Pulmonary artery endothelial cell (primary cell): ENCODE results near the gene LCT. TPM values are rescaled to one million over a fixed set of nuclear protein-coding genes. Genes with fewer than 3 reads are reported as not detected.
A peak's percentile ranks its signal among the peaks of the same experiment; 100 is the strongest.
"Not testable (repeated sequence)": the region's sequence is repeated elsewhere in the genome, so short reads cannot be mapped to it uniquely, and the experiment has no call there.

Experiments used
- DNase-seq: peaks from one replicate; pipeline ENCODE4 v3.0.0-alpha.2; 2011; ENCODE audit warnings: low read depth, low spot score
- total RNA-seq: library from RNA; depleted of rRNA; stranded (reverse); fragments of >200 nt; gene quantifications from 2 replicates; pipeline ENCODE4 v1.2.3, GENCODE V29; 2014

The LCT gene
- total RNA-seq, result not detected in 2 replicates

DNA sequence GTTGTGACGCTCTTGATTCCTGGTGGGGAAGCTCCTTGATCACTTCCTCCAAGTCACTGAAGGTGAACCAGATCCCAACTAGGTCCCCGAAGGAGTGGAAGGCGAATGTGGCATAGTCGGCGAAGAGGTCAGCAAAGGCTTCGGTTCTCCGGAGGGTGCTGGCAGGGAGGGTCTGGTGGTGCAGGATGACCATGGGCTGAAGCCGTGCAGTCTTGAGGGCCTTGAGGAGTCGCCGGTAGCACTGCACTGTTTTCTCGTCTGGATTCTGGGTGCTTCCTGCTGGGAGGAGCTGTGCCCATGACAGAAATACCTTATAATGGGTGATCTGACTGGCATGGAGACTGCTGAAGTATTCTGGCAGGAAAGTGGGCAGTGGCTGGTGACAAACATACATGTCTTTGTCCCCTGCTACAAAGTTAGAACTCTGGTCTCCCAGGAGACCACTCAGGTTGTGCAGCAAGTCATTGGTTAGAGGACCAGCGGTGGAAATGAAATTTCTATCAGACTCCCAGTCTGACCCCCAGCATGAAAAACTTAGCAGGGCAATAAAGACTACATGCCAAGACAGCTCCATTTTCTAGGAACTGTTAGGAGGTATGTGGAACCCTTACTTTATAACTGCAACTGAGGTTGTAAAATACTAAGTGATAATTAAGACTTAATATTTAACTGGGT, at the start of gene LCT:
Gene LCT, minus strand, starts transcription at position 589 of the 675 bp plus-strand sequence. Its CDS starts 15 bp downstream, at position 574.
- no peak for DNase-seq

DNA sequence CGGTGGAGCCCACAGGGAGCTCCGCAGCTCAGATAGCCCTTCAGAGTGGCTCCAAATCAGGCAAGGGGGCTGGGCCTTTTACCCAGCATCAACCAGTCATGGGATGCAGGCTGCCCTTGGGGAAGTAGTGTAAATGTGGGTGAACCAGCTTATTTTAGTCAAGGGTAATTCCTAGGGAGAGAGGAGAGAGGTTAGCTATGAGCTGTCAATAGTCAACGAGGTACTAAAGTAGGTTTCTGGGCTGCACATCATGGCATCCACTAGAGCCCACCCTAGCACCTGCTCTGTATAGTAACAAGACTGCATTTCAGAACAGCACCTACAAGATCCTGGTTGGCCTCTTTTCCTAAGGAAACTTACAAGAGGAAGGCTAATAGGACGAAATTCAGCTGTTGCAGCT, 48.7 kb upstream of the LCT start:
- DNase-seq, result no peak

DNA sequence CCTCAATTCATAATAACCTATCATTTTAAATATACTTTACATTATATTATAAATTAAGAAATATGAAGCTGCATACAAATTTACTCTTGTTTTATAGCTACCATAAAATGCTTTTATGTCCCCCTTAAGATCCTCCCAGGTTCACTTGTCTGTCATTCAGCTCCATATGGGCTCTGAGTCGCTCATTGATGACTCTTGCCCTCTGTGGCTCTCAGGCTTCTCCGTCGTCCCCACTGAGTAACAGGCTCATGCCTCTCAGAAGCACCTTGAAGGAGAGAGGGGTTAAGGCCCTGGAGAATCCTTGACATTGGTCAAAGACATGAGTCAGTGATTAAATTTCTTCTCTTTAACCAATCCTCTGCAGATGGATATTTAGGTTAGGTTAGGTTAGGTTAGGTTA, 45.4 kb upstream of the LCT start:
- no peak for DNase-seq

DNA sequence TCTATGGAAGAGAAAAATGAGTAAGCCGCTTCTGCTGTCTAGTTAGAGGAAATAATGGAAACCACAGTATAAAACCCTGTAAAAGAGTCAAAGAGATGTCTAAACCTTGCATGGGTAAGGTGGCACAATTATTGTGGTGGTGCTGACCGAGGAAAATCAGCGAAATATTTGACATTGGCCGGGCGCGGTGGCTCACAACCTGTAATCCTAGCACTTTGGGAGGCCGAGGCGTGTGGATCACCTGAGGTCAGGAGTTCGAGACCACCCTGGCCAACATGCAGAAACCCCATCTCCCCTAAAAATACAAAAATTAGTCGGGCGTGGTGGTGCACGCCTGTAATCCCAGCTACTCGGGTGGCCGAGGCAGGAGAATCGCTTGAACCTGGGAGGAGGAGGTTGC, 39.8 kb upstream of the LCT start:
- DNase-seq, result not testable (repeated sequence)

DNA sequence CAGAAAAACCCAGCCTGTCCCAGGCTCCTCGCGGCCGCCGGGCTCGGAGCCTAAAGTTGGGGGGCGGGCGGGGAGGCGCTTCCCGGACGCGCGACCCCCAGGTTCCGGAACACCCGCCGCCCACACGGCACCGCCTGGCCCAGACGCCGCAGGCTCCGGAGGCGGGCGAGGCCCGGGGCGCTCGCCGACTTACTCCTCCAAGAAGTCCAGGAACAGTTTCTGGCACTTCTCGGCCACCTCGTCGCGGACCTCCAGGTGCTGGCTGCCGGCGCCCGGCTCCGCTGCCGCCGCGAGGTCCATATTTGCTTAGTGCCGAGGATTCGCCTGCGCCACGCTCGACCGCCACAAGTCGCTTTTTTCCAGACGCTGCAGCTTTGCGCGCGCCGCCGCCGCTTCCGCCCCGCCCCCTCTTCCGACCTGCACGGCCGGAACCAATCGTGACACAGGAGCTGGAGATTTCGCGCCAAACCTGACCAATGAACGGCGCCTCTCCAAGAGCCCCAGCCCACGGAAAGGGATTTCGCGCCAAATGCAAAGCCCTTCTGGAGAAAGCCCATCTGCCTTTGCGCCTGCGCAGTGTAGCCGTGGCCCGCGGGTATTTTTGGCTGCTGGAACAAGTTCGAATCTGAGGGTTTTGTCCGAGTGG, 39.2 kb upstream of the LCT start, which contains the start of gene MCM6:
Gene MCM6, minus strand, starts transcription at position 378 of the 646 bp plus-strand sequence. Its CDS starts 78 bp downstream, at position 300.
- peak; percentile 96 for DNase-seq

DNA sequence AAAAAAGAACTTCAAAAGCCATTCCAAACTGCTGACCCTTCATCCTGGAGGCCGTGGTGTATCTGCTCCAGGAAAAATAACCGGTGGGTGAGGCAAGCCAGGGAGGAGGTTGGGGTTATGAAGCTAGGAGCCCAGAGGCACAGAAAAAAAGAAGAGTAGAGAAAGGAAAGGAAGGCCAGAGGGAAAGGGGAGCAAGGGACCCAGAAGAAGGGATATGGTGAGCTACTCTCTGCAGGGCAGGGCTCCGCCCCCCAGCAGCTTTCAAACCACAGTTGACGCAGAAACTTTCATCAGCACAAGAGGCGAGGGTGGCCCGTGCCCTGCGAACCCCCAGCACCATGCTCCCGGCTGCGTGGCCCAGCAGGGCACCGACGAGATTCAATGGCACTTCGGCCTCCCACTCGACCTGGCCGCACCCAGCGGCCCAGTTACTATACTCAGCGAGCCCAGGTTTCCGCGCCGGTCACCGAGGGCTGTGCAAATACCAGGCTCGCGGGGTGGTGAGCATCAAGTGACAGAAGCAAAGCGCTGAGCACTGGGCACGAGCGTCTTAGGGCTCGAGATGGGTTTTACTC, 38.6 kb upstream of the LCT start:
- no peak for DNase-seq

DNA sequence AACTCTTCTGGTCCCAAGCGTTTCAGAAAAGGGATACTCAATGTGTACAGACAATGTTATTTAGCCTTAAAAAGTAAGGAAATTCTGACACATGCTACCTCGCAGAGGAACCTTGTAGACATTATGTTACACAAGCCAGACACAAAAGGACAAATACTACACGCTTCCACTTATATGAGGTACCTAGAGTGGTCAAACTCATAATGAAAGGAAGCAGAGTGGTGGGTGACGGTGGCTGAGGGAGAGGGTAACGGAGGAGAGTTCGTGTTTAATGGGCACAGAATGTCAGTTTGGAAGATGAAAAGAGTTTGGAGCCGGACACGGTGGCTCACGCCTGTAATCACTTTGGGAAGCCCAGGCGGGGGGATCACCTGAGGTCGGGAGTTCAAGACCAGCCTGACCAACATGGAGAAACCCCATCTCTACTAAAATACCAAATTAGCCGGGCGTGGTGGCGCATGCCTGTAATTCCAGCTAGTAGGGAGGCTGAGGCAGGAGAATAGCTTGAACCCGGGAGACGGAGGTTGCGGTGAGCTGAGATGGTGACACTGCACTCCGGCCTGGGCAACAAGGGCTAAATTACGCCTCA, 37.9 kb upstream of the LCT start:
- no peak for DNase-seq

DNA sequence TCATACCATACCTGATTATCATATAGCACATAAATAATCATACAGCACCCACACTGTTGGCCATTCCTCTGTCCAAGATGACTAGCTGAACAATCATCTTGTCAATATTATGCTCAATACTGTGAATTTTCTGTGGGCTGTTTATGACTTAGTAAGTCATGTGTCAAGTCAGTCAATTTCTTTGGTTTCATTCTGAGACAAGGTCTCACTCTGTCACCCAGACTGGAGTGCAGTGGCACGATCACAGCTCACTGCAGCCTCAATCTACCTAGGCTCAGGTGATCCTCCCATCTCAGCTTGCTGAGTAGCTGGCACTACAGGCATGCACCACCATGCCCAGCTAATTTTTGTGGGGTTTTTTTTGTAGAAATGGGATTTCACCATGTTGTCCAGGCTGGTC, 33.6 kb upstream of the LCT start:
- no peak for DNase-seq

DNA sequence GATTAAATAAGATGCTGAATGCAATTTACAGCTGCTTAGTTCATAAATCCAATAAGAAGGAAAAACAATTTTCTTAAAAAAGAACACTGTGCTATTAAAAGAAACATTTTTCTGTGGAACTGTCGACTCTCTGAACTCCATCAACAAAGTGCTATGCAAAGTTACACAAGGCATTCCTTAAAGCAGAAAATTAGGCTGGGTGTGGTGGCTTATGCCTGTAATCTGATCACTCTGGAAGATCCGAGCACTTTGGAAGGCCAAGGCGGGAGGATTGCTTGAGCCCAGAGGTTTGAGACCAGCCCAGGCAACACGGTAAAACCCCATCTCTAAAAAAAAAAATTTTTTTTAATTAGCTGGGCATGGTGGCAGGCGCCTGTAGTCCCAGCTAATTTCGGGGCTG, 26.2 kb upstream of the LCT start:
- DNase-seq, result no peak

DNA sequence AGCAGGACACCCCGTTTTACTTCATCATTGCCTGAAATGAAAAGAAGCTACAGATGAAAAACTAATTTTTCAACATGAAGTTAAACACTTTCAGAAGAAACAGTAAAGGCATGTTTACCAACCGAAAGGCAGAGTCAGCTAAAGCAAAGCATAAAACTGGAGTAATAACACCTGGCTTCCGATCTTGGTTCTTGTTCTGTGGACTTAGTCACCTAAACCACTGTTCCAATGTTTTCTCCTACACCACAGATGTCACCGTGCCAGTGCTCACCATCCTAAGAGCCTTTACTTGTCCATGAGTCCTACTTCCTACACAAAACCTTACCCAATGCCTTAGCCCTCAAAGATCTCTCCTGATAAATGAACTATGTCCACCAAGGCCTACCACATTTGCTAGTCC, 25.7 kb upstream of the LCT start:
- no peak for DNase-seq

DNA sequence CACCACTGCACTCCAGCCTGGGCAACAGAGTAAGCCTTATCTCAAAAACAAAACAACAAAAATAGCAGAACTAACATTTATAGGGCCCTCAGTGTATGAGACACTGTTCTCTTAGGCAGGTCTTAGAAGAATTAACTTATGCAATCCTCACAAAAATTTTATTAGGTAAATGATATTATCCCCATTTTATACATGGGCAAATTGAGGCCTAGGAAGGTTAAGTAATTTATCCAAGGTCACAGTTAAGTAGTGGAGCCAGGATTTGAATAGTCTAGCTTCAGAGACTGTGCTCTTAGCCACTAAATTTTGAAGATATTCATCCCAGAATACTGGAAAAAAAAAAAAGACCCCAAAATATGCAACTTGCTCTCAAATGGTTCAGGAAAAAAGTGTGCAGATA, 16.4 kb upstream of the LCT start:
- DNase-seq, result no peak

DNA sequence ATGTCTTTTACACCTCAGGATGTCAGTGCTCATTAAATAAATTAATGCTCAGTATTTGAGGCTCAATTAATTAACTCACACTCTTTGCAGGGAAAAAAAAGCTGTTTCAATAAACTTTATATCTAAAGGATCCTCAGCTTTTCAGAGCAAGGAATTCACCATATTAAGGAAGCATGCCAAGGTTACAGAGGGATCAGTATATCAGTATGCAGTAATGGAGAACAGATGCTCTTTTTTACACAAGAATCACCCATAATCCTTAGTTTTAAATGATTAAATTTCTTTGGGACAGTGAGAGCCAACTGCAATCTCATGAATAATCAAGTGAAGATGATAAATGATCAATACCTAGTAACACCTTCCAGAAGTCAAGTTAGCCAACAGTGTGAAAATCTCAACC, 14.9 kb upstream of the LCT start:
- DNase-seq, result no peak

DNA sequence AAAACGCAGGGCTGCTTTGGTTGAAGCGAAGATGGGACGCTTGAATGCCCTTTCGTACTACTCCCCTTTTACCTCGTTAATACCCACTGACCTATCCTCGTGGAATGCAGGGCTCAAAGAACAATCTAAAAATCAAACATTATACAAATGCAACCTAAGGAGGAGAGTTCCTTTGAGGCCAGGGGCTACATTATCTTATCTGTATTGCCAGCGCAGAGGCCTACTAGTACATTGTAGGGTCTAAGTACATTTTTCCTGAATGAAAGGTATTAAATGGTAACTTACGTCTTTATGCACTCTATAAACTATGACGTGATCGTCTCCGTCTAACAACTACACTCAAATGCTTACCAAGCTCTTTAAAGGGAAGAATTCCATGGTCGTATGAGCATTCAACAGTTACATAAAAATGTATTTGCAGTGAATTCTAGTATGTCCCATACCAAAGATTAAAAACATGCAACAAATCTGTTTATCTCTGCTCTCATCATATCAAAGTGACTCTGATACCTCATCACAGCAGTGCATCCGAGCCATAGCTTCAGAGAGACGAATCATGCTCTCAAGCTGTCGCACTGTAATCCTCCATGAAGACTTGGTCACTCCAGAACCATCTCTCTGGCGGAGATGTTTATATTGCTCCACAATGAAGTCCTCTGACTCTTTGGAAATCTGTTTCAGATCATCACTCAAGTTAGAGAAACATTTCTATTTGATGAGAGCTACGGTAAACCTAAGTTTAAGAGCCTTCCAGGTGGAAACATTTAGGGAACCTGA, 14.1 kb upstream of the LCT start:
- no peak for DNase-seq

DNA sequence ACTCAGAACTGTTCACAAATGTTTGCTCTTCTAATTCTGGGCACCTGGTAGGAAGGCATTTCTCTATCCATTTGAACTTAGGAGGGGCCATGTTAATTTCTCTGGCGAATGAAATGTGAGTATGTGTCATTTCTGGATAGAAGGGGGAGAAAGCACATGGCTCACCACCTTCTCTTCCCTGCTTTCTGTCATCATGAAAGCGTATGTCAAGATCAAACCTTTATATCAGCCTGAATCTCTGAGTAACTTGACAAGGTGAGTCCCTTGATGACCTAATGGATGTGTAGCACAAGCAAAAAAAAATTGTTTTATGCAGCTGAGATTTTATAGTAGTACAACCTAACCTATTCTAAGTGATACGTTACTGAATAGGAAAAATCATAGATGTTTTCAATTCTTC, 12.1 kb upstream of the LCT start:
- no peak for DNase-seq

DNA sequence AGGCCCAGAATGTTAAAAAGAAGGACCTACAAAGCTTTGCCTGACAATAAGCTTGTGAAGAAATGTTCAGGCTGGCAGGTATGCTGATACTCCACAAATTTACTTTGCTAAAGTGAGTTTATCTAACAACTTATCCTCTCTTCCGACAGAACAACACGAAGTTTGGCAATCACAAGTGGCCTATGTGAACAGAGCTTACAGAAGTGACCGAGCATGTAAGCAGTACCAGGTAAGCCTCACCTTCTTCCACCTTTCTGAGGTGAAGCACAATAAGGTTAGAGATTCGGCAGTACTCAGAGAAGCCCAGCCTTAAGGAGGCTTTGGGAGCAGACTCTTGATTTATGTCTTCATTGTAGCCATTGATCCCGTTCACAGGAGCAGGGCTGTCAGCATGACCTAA, 9.0 kb upstream of the LCT start:
- DNase-seq, result no peak

DNA sequence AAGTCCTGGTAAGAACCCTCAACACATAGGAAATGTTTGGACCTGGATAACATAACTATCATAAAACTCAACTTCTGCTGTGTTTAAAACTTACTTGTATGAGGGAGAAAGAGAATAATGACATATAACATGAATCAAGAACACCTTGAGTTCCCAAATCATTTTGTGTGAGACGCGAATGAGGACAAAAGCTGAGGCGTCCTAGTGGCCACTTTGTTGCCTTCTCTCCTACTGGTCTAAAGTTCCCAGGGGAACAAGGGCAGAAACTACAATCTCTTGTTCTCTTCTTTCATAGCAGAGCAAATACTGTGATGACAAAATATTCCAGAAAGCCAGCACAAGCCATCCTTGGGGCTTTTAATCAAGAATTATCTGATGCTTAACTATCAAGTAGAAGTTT, 8.3 kb upstream of the LCT start:
- no peak for DNase-seq

DNA sequence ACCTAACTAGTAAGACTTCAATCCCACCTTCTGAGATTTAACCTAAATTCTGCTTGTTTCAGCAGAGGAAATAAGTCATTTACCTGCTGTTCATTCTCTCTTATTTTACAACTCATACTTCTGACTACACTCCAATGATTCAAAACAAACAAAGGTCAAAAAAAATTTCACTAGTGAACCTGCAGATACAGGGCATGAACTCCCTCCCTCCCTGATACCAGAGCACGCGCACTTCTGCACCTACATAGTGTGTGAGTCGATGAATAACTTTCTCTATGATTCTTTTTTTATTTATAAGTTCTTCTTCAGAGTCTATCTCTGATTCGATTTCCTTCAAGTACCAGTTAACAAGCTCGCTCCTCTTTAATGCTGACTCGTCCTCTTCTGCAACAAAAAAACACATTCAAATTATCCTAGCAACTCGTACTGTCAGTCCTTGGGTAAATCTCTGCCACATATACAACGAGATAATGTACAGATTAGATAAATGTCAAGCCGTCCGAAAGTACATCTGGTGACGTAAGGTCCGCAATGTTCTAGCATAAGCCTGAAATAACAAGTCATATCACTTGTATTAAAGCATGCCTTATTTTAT, 7.4 kb upstream of the LCT start:
- DNase-seq, result no peak

DNA sequence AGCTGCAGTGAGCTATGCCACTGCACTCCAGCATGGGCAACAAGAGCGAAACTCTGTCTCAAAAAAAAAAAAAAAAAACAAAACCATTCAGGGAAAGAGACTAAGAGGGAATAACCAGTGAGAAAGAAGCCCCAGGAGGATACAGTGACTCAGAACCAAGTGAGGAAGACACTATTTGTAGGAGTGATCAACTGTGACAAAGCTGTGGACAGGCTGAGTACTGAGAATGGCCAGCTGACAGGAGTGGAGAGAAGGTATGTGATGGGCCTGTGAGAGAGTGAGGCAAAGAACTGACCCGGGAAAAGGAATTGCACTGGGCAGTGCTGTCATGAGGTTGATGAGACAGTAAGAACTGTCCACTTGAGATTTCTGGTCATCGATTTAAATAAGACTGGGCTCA, 6.7 kb upstream of the LCT start:
- DNase-seq, result no peak

DNA sequence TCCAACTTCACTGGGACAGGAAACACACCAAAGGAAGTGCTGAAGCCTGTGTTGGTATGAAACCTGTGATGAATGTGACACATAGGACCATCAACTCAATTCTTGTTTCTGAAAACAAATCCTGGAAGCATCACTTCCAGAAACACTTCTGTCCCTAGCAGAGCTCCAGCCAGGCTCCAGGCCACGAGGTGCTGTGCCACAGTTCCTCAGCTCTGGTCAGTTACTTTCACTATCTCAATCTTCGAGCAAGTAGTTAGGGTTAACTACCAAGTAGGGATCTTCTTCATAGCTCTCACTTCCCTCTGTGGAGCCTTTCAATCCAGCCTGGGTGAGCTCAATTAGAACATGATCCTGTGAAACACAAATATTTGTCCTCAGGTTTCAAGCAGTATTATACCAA, 3.6 kb upstream of the LCT start:
- no peak for DNase-seq

DNA sequence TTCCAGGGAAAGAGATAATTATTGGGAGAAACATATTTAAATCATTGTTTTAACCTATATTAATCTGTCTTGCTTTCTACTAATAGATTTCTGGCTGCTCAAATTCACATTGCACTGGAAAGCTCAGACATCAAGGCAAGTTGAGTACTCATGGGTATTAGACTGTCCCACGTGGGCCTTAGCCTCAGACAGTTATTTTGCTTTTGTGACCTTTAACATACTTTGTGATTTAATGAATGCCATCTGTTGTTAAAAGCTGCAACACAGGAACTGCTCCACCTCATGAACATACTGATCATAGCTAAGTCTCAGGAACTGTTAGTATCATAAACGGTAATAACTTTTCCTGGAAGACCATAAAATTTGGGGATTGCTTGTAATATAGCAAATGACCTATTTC, 2.7 kb upstream of the LCT start:
- peak; percentile 32 for DNase-seq

DNA sequence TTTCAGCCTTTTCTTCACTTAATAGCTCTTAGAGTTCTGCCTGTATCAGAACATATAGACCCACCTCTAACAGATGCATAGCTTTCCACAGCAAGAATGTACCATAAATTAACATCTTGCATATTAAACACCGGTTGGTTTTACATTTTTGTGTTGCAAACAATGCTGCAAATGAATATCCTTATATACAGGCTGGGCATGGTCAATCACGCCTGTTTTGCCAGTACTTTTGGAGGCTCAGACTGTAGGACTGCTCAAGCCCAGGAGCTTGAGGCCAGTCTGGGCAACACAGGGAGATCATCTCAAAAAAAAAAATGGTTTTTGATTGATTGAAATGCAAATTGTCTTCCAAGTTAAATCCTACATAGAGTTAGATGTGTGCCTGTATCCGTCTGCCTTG, 1.5 kb upstream of the LCT start:
- DNase-seq, result no peak
